ENCODE measurements around the gene TRIM40.
"Not testable (repeated sequence)": the region's sequence is repeated elsewhere in the genome, so short reads cannot be mapped to it uniquely, and the experiment has no call there.

TRIM40 gene

GRCh38 chr6:30112402-30112994, 23.4 kb upstream of the TRIM40 start:
- DNase-seq (ENCODE audit: low read depth), result no peak
- no peak overlapping the region for H3K4me3 ChIP-seq (ENCODE audit: low read depth, low read length)

- no peak within 1 kb of the TSS for H3K4me3 ChIP-seq (ENCODE audit: low read depth, low read length)
- DNase-seq (ENCODE audit: low read depth), result no peak
Observed at GRCh38 chr6:30113003-30113759, 22.8 kb upstream of the TRIM40 start, which contains the start of gene TRIM31. TSS of gene TRIM31 (minus strand) at chr6:30113090. CDS start at chr6:30112805, 285 bp downstream.

GRCh38 chr6:30113841-30114240, 22.1 kb upstream of the TRIM40 start:
- no peak overlapping the region for H3K4me3 ChIP-seq (ENCODE audit: low read depth, low read length)
- no peak for DNase-seq (ENCODE audit: low read depth)

- H3K4me3 ChIP-seq (ENCODE audit: low read depth, low read length), result no peak overlapping the region
- DNase-seq (ENCODE audit: low read depth), result no peak
Observed at GRCh38 chr6:30116724-30117123, 19.2 kb upstream of the TRIM40 start.

GRCh38 chr6:30118691-30119090, 17.2 kb upstream of the TRIM40 start:
- not testable (repeated sequence) for H3K4me3 ChIP-seq (ENCODE audit: low read depth, low read length); DNase-seq (ENCODE audit: low read depth)

GRCh38 chr6:30121446-30122366, 14.2 kb upstream of the TRIM40 start:
- no peak for DNase-seq (ENCODE audit: low read depth)
- H3K4me3 ChIP-seq (ENCODE audit: low read depth, low read length), result no peak overlapping the region

- no peak for DNase-seq (ENCODE audit: low read depth)
Observed at GRCh38 chr6:30122515-30122914, 13.4 kb upstream of the TRIM40 start.

GRCh38 chr6:30127238-30128093, 8.5 kb upstream of the TRIM40 start:
- DNase-seq (ENCODE audit: low read depth), result no peak
- H3K4me3 ChIP-seq (ENCODE audit: low read depth, low read length), result no peak overlapping the region

More at GRCh38 chr6:30122515-30122914, 13.4 kb upstream of the TRIM40 start:
- H3K4me3 ChIP-seq (ENCODE audit: low read depth, low read length), result no peak overlapping the region

GRCh38 chr6:30129265-30130178, 6.4 kb upstream of the TRIM40 start:
- DNase-seq (ENCODE audit: low read depth), result no peak

GRCh38 chr6:30130179-30130679, 5.7 kb upstream of the TRIM40 start:
- H3K4me3 ChIP-seq (ENCODE audit: low read depth, low read length), result no peak overlapping the region
- DNase-seq (ENCODE audit: low read depth), result no peak

More at GRCh38 chr6:30129265-30130178, 6.4 kb upstream of the TRIM40 start:
- no peak overlapping the region for H3K4me3 ChIP-seq (ENCODE audit: low read depth, low read length)

GRCh38 chr6:30130887-30131862, 4.8 kb upstream of the TRIM40 start:
- H3K4me3 ChIP-seq (ENCODE audit: low read depth, low read length), result no peak overlapping the region
- DNase-seq (ENCODE audit: low read depth), result peak; percentile 55

GRCh38 chr6:30131947-30132497, 3.9 kb upstream of the TRIM40 start:
- DNase-seq (ENCODE audit: low read depth), result no peak
- H3K4me3 ChIP-seq (ENCODE audit: low read depth, low read length), result no peak overlapping the region

GRCh38 chr6:30135147-30135546, 793 bp upstream of the TRIM40 start:
- no peak for DNase-seq (ENCODE audit: low read depth)
- no peak overlapping the region for H3K4me3 ChIP-seq (ENCODE audit: low read depth, low read length)

GRCh38 chr6:30136570-30137286, 788 bp downstream of the TRIM40 start:
- no peak overlapping the region for H3K4me3 ChIP-seq (ENCODE audit: low read depth, low read length)
- DNase-seq (ENCODE audit: low read depth), result no peak

GRCh38 chr6:30140240-30140639, 4.3 kb downstream of the TRIM40 start:
- DNase-seq (ENCODE audit: low read depth); H3K4me3 ChIP-seq (ENCODE audit: low read depth, low read length): not testable (repeated sequence)

GRCh38 chr6:30142665-30143064, 6.7 kb downstream of the TRIM40 start:
- no peak overlapping the region for H3K4me3 ChIP-seq (ENCODE audit: low read depth, low read length)

More at GRCh38 chr6:30142665-30143064, 6.7 kb downstream of the TRIM40 start:
- no peak for DNase-seq (ENCODE audit: low read depth)

Data from skeletal muscle cell (primary cell).